GM12891 (cell line): ENCODE measurements around the gene WWC2.

Source experiments
- POLR2A ChIP-seq: IDR thresholded peaks from 2 replicates; pipeline ENCODE4 v1.6.1; 2011; ENCODE audit warnings: low read depth, low read length, control low read depth
- POLR2AphosphoS5 ChIP-seq: IDR thresholded peaks from 2 replicates; pipeline ENCODE4 v1.6.1; 2011; ENCODE audit warnings: low read depth, low read length, control low read depth
- SPI1 ChIP-seq: IDR thresholded peaks from 2 replicates; pipeline ENCODE4 v1.6.1; 2011; ENCODE audit warnings: low read depth, low read length, control low read depth
- TAF1 ChIP-seq: IDR thresholded peaks from 2 replicates; pipeline ENCODE4 v1.6.1; 2011; ENCODE audit warnings: low read depth, low read length, control low read depth

- TF ChIP-seq POLR2AphosphoS5 (no peak), POLR2A (no peak), TAF1 (no peak), SPI1 (no peak)
Measured at GRCh38 chr4:183287677-183288076, 188.6 kb downstream of the WWC2 start.
